IMR-90 (cell line): ENCODE results near the gene SLC7A6OS. TPM values are rescaled to one million over a fixed set of nuclear protein-coding genes. Genes with fewer than 3 reads are reported as not detected.
"Not testable (repeated sequence)": the region's sequence is repeated elsewhere in the genome, so short reads cannot be mapped to it uniquely, and the experiment has no call there.

Source experiments
- ATAC-seq: fragments of 200-7000 bp; cut with Tn5 transposase; 2 replicates; pipeline ENCODE4 v1.9.1; 2020; ENCODE audit warnings: low read depth, mild to moderate bottlenecking, moderate library complexity
- BruUV-seq: library from RNA; stranded (reverse); fragments of 400-500 nt; replicated peaks from 2 replicates; lab custom pipeline; 2021; lab: Mats Ljungman, UMichigan
- CTCF ChIA-PET: fragments of 300-600 bp; formaldehyde crosslinking; extraction: SDS; loops from one replicate; lab custom pipeline; 2021; ENCODE audit warnings: antibody characterized with exemption; lab: Yijun Ruan, JAX
- POLR2A ChIA-PET: fragments of 300-600 bp; sonication (Branson Sonifier 250); formaldehyde crosslinking; loops from one replicate; lab custom pipeline; 2022; ENCODE audit warnings: antibody characterized with exemption; ENCODE audit not compliant: unreplicated experiment; lab: Charles Lee
- DNase-seq: peaks from one replicate; pipeline ENCODE4 v3.0.0; 2013
- H2AFZ ChIP-seq: replicated peaks from 2 replicates; pipeline ENCODE3; 2013; ENCODE audit warnings: low read length, mild to moderate bottlenecking; ENCODE audit not compliant: poor library complexity
- H2AK5ac ChIP-seq: 2 replicates; pipeline ENCODE4 v1.6.1; 2013; ENCODE audit warnings: low read depth, low read length, inconsistent platforms
- H2AK9ac ChIP-seq: replicated peaks from 2 replicates; pipeline ENCODE3; 2013; ENCODE audit warnings: mild to moderate bottlenecking, low read depth, low read length, moderate library complexity; ENCODE audit not compliant: poor library complexity
- H2BK120ac ChIP-seq: 2 replicates; pipeline ENCODE4 v1.6.1; 2013; ENCODE audit warnings: low read depth, low read length, inconsistent platforms
- H2BK15ac ChIP-seq: 3 replicates; pipeline ENCODE4 v1.6.1; 2013; ENCODE audit warnings: low read depth, low read length, inconsistent platforms
- H2BK20ac ChIP-seq: 2 replicates; pipeline ENCODE4 v1.6.1; 2013; ENCODE audit warnings: low read depth, mild to moderate bottlenecking, inconsistent platforms, low read length, moderate library complexity
- H2BK5ac ChIP-seq: 2 replicates; pipeline ENCODE4 v1.6.1; 2013; ENCODE audit warnings: mild to moderate bottlenecking, low read depth, low read length, inconsistent platforms; ENCODE audit not compliant: poor library complexity, severe bottlenecking
- H3K14ac ChIP-seq: replicated peaks from 2 replicates; pipeline ENCODE4 v1.6.1; 2013; ENCODE audit warnings: low read depth, low read length, inconsistent platforms
- H3K18ac ChIP-seq: 2 replicates; pipeline ENCODE4 v1.6.1; 2013; ENCODE audit warnings: low read depth, low read length, control low read depth
- H3K23ac ChIP-seq: 2 replicates; pipeline ENCODE4 v1.6.1; 2013; ENCODE audit warnings: low read depth, low read length, inconsistent platforms
- H3K27ac ChIP-seq: 2 replicates; pipeline ENCODE4 v1.5.1; 2013; ENCODE audit warnings: mild to moderate bottlenecking, control low read depth, low read length; ENCODE audit not compliant: insufficient read depth
- H3K27me3 ChIP-seq: 2 replicates; pipeline ENCODE4 v1.6.1; 2013; ENCODE audit warnings: low read length; ENCODE audit not compliant: control insufficient read depth, insufficient read depth
- H3K36me3 ChIP-seq: 2 replicates; pipeline ENCODE4 v1.6.1; 2013; ENCODE audit warnings: low read length, mixed read lengths; ENCODE audit not compliant: control insufficient read depth, insufficient read depth
- H3K4ac ChIP-seq: 2 replicates; pipeline ENCODE4 v1.6.1; 2013; ENCODE audit warnings: low read depth, low read length, inconsistent platforms
- H3K4me1 ChIP-seq: 2 replicates; pipeline ENCODE4 v1.6.1; 2013; ENCODE audit warnings: low read length, mixed read lengths; ENCODE audit not compliant: control insufficient read depth, insufficient read depth
- H3K4me2 ChIP-seq: 2 replicates; pipeline ENCODE4 v1.6.1; 2013; ENCODE audit warnings: low read depth, mild to moderate bottlenecking, control low read depth, low read length, moderate library complexity
- H3K4me3 ChIP-seq: 2 replicates; pipeline ENCODE4 v1.5.1; 2013; ENCODE audit warnings: low read depth, mild to moderate bottlenecking, control low read depth, low read length, moderate library complexity; ENCODE audit not compliant: insufficient read depth
- H3K56ac ChIP-seq: 2 replicates; pipeline ENCODE4 v1.6.1; 2013; ENCODE audit warnings: low read length, inconsistent platforms; ENCODE audit not compliant: insufficient read depth; ENCODE audit errors: extremely low read depth
- H3K79me1 ChIP-seq, 2 experiments: 2 replicates each; pipeline ENCODE4 v1.6.1; 2013; ENCODE audit warnings: low read length in 2 of 2, inconsistent platforms in 1 of 2, low read depth in 1 of 2
- H3K9ac ChIP-seq: 2 replicates; pipeline ENCODE4 v1.6.1; 2013; ENCODE audit warnings: low read depth, low read length, control low read depth
- H3K9me1 ChIP-seq: 2 replicates; pipeline ENCODE4 v1.6.1; 2013; ENCODE audit warnings: low read length, inconsistent platforms; ENCODE audit not compliant: insufficient read depth
- H3K9me3 ChIP-seq: 2 replicates; pipeline ENCODE4 v1.6.1; 2013; ENCODE audit warnings: low read length; ENCODE audit not compliant: control insufficient read depth, insufficient read depth
- H4K20me1 ChIP-seq: 2 replicates; pipeline ENCODE4 v1.6.1; 2013; ENCODE audit warnings: low read length, inconsistent platforms; ENCODE audit not compliant: insufficient read depth
- H4K5ac ChIP-seq: 2 replicates; pipeline ENCODE4 v1.6.1; 2013; ENCODE audit warnings: mild to moderate bottlenecking, low read depth, low read length, control low read depth
- H4K8ac ChIP-seq, 2 experiments: 2 replicates each; pipeline ENCODE4 v1.6.1; 2013; ENCODE audit warnings: low read depth in 2 of 2, low read length in 2 of 2, control low read depth in 1 of 2, inconsistent platforms in 1 of 2
- H4K91ac ChIP-seq: 2 replicates; pipeline ENCODE4 v1.6.1; 2013; ENCODE audit warnings: low read depth, low read length, inconsistent platforms; ENCODE audit not compliant: insufficient read depth
- CHD1 ChIP-seq: IDR thresholded peaks from 2 replicates; pipeline ENCODE4 v1.6.1; 2012; ENCODE audit warnings: low read depth, low read length, improper control_type of control experiment
- NFE2L2 ChIP-seq: fragments of 150-350 bp; IDR thresholded peaks from 2 replicates; pipeline ENCODE4 v1.6.1; 2016; ENCODE audit warnings: low read depth, mild to moderate bottlenecking, low read length
- WGBS, 2 experiments: methylation state at CpG; one replicate each; pipeline versions ENCODE4 v1.1.5 to v1.1.7; 2013; ENCODE audit warnings: missing lambda C conversion rate in 2 of 2; ENCODE audit not compliant: insufficient read length in 1 of 2; ENCODE audit errors: extremely low coverage in 2 of 2; 5-methylcytosine and 5-hydroxymethylcytosine counted together
- dilution Hi-C: fragments of 300-500 bp; cut with HindIII; formaldehyde crosslinking; loops from one replicate; pipeline ENCODE4 v1.14.3; 2018; ENCODE audit warnings: low sequenced_read_pairs; ENCODE audit not compliant: unreplicated experiment
- in situ Hi-C: fragments of 300-500 bp; cut with MboI; formaldehyde crosslinking; loops from 3 replicates; pipeline ENCODE4 v1.14.3; 2019; ENCODE audit warnings: low sequenced_read_pairs, inconsistent platforms, mixed read lengths
- intact Hi-C: fragments of 100-400 bp; cut with micrococcal nuclease; formaldehyde crosslinking; loops from 2 replicates; pipeline ENCODE4 v1.10.0; 2022
- polyA plus RNA-seq, 3 experiments: library from polyadenylated mRNA; depleted of rRNA; stranded (reverse); fragments of >200 nt; gene quantifications; 2 replicates each; pipeline ENCODE4 v1.2.3, GENCODE V29; 2012; ENCODE audit warnings: low replicate concordance in 1 of 3
- total RNA-seq: library from RNA; depleted of rRNA; stranded (reverse); fragments of >200 nt; gene quantifications from 2 replicates; pipeline ENCODE4 v1.2.3, GENCODE V29; 2012

Gene SLC7A6OS
- total and polyA plus RNA-seq, 2 of the 4 experiments (the other 2 are of a cell fraction), result 6.8 to 8.4 TPM

- Histone ChIP-seq H2AK9ac (no peak overlapping the region), H3K9me1 (peaks cover 37% of the 10 kb centered on the region), H3K4ac (no peak overlapping the region), H3K14ac (no peak overlapping the region), H2BK120ac (no peak overlapping the region), H2AK5ac (no peak overlapping the region), H2BK15ac (no peak overlapping the region), H3K23ac (no peak overlapping the region), H3K27me3 (no peaks in the 10 kb centered on the region), H2BK20ac (no peak overlapping the region), H3K36me3 (peaks cover 36% of the 10 kb centered on the region), H2AFZ (no peak overlapping the region), H4K8ac (no peak overlapping the region), H4K91ac (no peak overlapping the region), H3K4me2 (no peak overlapping the region), H3K79me1 (peaks cover 37 to 88% of the 10 kb centered on the region in 2 experiments), H4K20me1 (peaks cover 52% of the 10 kb centered on the region), H3K56ac (no peak overlapping the region), H3K4me1 (peaks cover 11% of the 10 kb centered on the region), H3K9ac (no peak overlapping the region), H3K9me3 (no peaks in the 10 kb centered on the region), H4K5ac (no peak overlapping the region), H3K18ac (no peak overlapping the region), H3K4me3 (no peak overlapping the region), H3K27ac (no peak overlapping the region), H2BK5ac (no peak overlapping the region)
- intact Hi-C loops (no loop called here), dilution Hi-C loops (no loop called here), in situ Hi-C loops (no loop called here)
- no peak for TF ChIP-seq CHD1
- TF ChIP-seq NFE2L2, result no peak
- DNase-seq (no peak), ATAC-seq (no peak)
- ChIA-PET POLR2A (interaction anchor here (1.0 kb wide), 1 partner anchor 25 kb away, joined by 3 read pairs; the partner anchor contains the start of gene SLC7A6), CTCF (no interaction called here)
- WGBS, 2 experiments, result 60% methylated on average over 1 of the region's 2 CpGs; no CpG with 5 or more reads in 1 of the 2 experiments
- no TSS peak for BruUV-seq
These were observed 21.5 kb downstream of the SLC7A6OS start for GRCh38 chr16:68289202-68289601.

DNA sequence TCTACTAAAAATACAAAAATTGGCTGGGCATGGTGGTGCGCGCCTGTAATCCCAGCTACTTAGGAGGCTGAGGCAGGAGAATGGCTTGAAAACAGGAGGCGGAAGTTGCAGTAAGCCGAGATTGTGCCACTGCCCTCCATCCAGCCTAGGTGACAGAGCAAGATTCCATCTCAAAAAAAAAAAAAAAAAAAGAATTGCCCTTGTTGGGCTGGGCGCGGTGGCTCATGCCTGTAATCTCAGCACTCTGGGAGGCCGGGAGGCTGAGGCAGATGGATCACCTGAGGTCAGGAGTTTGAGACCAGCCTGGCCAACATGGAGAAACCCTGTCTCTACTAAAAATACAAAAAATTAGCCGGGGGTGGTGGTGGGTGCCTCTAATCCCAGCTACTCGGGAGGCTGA, 21.9 kb downstream of the SLC7A6OS start:
- H3K27ac ChIP-seq, H3K4me3 ChIP-seq, H3K23ac ChIP-seq, H2BK20ac ChIP-seq, H2AK5ac ChIP-seq, H2AFZ ChIP-seq, H3K4ac ChIP-seq, CTCF ChIA-PET, H3K14ac ChIP-seq, BruUV-seq, in situ Hi-C loops, H3K4me2 ChIP-seq, H2BK5ac ChIP-seq, H4K91ac ChIP-seq, H3K27me3 ChIP-seq, dilution Hi-C loops, H3K18ac ChIP-seq, H3K9me3 ChIP-seq, intact Hi-C loops, H4K8ac ChIP-seq, H2AK9ac ChIP-seq, H3K9ac ChIP-seq, ATAC-seq, H2BK15ac ChIP-seq, DNase-seq, H4K5ac ChIP-seq, H2BK120ac ChIP-seq, H3K56ac ChIP-seq: not testable (repeated sequence)
- peaks cover 11% of the 10 kb centered on the region for H3K4me1 ChIP-seq
- H3K36me3 ChIP-seq, result peaks cover 35% of the 10 kb centered on the region
- no CpG with 5 or more reads among the region's 9 CpGs for WGBS, 2 experiments
- H3K79me1 ChIP-seq, result peaks cover 38 to 89% of the 10 kb centered on the region in 2 experiments
- POLR2A ChIA-PET, result interaction anchor here (0.6 kb wide), 1 partner anchor 18 kb away, joined by 5 read pairs; no protein-coding TSS in a partner anchor
- H4K20me1 ChIP-seq, result peaks cover 55% of the 10 kb centered on the region
- peaks cover 37% of the 10 kb centered on the region for H3K9me1 ChIP-seq
